ENCODE measurements around the gene TICRR. TPM values are rescaled to one million over a fixed set of nuclear protein-coding genes. Genes with fewer than 3 reads are reported as not detected.

Gene TICRR
- total and polyA plus RNA-seq, 2 of the 8 experiments (the other 6 are each of a cell fraction or from before 2014, with no cell fraction given): 13.1 to 34.8 TPM

- TF ChIP-seq FOSL1 (IDR thresholded peaks at IDR 0.05; ENCODE audit: insufficient read depth, low read depth, low read length) (no peak), SP4 (IDR thresholded peaks at IDR 0.05; ENCODE audit: low read length) (no peak), RFX5 (IDR thresholded peaks at IDR 0.05; ENCODE audit: borderline replicate concordance, low read depth, low read length) (no peak), JUND (IDR thresholded peaks at IDR 0.05; ENCODE audit: low read length) (no peak)
- TF ChIP-seq, protein P1, sequence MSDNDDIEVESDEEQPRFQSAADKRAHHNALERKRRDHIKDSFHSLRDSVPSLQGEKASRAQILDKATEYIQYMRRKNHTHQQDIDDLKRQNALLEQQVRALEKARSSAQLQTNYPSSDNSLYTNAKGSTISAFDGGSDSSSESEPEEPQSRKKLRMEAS (IDR thresholded peaks at IDR 0.05): no peak
These were observed 9.1 kb upstream of the TICRR start (continued) for GRCh38 chr15:89566181-89566580.
